HG02973 (cell line): Measurements from ENCODE around the gene AP1AR.
A peak's percentile ranks its signal among the peaks of the same experiment; 100 is the strongest.

Experiments
- ATAC-seq: cut with Tn5 transposase; IDR thresholded peaks from one replicate; pipeline ENCODE4 v1.9.1; 2021; ENCODE audit warnings: moderate library complexity; ENCODE audit not compliant: unreplicated experiment

AP1AR gene

DNA sequence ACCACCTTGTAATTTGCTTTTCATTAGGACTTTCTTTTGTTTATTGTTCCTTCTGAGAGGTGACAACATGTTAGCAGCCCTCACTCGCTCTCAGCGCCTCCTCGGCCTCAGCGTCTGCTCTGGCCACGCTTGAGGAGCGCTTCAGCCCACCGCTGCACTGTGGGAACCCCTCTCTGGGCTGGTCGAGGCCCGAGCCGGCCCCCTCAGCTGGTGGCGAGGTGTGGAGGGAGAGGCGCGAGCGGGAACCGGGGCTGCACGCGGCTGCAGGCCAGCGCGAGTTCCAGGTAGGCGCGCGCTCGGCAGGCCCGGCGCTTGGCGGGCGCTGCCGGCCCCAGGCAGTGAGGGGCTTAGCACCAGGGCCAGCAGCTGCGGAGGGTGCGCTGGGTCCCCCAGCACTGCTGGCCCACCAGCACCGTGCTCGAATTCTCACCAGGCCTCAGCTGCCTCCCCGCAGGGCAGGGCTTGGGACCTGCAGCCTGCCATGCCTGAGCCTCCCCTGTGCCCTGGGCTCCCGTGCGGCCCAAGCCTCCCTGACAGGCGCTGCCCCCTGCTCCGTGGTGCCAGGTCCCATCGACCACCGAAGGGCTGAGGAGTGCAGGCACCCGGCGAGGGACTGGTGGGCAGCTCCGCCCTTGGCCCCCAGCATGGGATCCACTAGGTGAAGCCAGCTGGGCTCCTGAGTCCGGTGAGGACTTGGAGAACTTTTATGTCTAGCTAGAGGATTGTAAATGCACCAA lies 9.2 kb upstream of the AP1AR start:
- no peak for ATAC-seq

DNA sequence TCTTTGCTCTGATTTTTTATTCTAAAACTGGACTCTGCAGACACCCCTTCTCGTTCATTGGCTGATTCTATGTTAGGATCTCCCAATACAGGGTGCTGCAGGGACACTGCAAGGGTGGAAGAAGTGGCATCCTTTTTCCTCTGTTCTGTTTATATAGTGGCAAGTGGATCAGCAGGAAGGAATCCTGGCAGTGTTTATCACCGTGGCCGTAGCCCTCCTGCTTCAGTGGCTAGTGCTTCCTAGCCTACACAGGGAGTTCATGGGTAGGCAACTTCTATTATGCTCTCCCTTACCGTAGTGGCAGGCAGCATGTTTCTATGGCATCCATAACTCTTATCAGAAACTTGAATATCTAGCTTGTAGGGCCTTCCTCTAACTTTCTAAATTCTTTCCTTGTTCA lies 6.4 kb upstream of the AP1AR start:
- ATAC-seq: no peak

DNA sequence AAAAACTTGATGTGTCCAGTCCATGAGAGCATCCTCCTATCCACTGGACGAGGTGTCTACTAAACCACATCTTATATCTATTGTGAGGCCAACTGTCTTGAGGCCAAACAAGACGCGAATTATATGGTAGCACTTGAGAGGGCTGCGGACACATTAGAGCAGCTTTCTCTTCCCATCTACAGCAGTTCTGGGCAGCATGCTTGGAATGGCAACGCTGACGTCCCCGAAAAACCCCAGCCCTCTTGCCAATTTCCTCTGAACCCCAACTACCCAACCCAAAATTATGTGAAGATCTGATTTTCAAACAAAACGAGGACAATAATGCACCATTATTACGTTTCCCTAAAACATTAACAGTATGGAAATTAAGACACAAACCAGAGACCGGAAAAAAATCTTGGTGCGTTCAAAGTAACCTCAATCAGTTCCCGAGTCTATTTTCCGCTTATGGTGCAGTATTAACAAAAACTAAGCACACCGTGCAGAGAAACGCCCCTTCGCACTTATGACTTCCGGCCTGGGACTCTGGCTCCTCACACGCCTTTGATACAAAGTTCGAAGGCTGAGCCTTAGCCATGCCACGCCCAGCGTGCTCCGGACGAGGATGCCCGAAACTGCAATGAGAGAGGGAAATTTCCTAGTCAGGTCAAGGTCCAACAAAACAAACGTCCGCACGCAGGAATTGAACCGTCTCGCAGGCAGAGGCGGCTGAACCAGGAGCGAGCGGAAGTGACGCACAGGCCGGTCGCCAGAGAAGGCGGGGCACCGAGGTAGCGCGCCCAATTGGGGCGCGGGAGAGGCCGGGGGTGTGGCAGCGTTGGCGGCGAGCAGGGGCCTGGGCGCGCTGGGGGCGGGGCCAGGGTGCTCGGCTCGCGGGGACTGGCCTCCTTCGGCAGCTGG lies 458 bp upstream of the AP1AR start:
- ATAC-seq: peak; percentile 78

DNA sequence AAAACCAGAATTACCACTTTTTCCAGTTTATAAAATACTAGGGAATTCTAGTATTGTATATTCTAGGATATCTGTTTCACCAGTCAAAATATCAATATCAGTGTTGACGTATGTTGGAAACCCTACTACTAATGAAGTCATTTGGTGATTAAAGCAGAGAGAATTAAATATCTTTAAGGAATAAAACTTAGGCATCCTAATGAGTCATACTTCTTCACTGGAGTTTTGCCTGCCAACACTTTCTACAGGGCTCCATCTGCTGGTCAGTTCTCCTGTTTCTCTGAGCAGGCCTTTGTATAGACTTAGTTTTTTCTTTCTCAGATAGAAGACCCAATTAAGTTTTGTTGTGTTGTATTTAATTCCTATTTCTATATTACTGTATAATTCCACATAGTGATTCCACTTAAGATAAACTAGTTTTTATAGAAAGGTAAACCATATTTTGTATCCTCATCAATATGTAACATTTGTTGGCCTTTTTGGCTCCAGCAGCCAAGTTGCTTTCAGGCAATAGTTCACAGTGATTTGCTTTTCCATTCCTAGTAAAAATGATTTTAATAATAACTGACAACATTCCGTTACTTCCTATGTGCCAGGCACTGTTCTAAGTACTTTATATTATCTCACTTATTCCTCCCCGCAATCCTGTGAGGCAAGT lies 3.5 kb downstream of the AP1AR start:
- no peak for ATAC-seq

GRCh38 chr4:112236040-112236439 lies 4.5 kb downstream of the AP1AR start:
- no peak for ATAC-seq

GRCh38 chr4:112238833-112239232 lies 7.2 kb downstream of the AP1AR start:
- no peak for ATAC-seq

DNA sequence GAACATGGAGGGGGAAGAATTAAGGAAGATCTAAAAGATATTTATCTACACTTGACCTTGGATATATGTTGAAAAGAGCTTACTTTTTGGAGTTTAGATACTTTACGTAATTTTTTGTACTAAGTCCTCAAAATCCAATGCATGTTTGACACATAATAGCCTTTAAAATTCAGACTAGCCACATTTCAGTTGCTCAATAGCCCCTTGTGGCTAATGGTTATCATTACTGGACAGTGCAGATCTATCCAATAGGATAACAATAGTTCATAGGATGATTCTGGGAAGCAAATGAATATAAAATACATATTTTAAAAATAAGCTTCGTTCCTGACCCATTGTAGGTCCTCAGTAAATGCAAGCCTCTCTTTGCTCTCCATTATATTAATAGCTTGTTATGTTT lies 13.8 kb downstream of the AP1AR start:
- no peak for ATAC-seq

DNA sequence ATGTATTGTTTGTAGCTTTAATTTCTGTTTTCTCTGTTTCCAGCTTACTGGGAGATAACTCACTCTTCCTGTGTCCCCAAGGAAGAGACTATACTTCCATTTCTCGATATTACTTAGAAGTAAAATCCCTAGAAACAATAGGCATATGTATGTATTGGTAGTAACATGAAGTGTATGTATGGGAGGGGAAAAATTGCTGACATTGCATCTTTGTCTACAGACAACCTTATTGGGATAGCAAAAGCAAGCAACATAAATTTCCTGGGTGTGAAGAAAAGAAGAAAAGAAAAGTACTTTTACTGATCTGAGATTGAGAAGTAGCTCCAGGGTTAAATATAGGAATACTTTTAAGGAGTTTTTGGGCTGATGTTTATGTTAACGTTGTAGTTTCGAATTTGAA lies 15.4 kb downstream of the AP1AR start:
- ATAC-seq: no peak

- no peak for ATAC-seq
Measured at GRCh38 chr4:112251019-112251643, 19.5 kb downstream of the AP1AR start.

- ATAC-seq: no peak
Measured at GRCh38 chr4:112252234-112252633, 20.6 kb downstream of the AP1AR start.

DNA sequence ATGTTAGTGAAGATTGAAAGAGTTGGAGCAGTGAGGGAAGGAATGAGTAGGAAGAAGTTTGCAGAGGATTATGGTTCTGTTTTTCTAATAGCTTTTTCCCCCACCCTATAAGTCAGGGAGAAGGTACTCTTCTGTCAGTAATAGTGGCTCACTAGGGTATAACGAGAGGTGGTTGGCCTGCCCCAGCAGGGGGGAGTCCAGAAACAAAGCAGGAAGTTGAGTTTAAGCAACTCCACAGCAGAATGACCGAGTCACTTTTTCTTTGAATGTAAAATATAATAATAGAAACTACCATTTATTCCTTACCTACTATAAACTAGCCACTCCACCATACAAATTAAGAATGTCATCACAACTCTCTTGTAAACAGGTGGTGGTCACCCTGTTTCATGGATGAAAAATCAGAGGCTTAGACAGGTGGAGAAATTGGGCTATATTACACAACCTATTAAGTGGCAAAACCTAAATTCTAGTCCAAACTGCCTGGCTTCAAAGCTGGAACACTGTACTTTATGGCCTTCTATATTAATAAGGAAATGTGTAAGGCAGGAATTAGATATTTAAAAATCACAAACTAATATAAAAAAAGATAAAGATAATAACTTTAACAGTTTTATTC lies 21.9 kb downstream of the AP1AR start:
- ATAC-seq: peak; percentile 77

GRCh38 chr4:112257098-112257497 lies 25.5 kb downstream of the AP1AR start:
- ATAC-seq: no peak

- no peak for ATAC-seq
Measured at GRCh38 chr4:112266823-112267222, 35.2 kb downstream of the AP1AR start.

GRCh38 chr4:112270051-112270450 lies 38.5 kb downstream of the AP1AR start:
- no peak for ATAC-seq

DNA sequence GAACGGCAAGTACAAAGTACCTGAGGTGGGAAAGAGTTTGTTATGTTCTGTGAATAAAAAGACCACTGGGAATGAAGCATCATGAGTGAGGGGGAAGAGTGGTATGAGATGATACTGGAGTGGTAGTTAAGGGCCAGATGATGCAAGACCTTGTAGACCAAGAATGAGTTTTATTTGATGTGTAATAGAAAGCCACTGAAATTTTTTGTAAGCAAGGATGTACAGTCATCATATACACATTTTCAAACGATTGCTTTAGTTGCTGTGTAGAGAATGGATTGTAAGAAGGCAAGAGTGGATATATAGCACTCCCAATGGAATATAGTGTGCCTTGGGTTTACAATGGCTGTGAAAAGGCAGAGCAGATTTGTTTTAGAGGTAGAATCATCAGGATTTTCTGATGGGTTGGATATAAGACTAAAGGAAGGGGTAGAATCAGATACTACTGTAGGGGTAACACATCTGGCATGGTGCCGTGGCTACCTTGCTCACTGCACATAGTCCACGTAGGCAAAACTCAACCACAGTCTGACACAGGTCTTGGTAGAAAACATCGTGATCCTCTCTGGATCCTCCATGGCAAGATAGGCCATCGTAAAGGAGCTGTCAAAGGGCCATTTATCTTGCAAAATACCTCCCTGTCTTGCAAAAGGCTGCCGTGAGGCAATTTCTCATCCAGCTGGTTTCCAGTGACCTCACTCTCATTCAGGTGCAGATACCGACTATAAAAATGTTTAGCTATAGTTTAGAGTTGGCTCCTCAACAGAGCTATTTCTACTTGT lies 39.2 kb downstream of the AP1AR start:
- ATAC-seq: no peak

DNA sequence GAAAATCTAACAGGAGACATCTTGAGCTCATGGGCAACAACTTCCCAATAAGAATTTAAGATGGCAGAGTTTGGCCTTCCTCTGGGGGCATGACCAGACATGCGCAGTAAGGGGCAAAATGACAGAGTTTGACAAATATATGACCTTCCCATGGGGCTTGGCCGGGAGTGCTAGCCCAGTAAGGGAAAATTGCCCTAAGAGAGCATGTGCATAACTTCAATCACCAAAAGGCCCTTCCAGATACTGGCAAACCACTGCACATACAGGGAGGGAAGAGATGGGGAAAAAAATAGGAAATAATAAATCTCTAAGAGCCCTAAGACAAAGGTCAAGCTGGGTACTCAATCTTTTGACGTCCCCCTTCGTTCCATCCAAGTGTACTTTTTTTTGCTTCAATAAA lies 40.7 kb downstream of the AP1AR start:
- no peak for ATAC-seq

- no peak for ATAC-seq
Measured at GRCh38 chr4:112274959-112275358, 43.4 kb downstream of the AP1AR start.

- no peak for ATAC-seq
Measured at GRCh38 chr4:112276113-112276512, 44.5 kb downstream of the AP1AR start.

DNA sequence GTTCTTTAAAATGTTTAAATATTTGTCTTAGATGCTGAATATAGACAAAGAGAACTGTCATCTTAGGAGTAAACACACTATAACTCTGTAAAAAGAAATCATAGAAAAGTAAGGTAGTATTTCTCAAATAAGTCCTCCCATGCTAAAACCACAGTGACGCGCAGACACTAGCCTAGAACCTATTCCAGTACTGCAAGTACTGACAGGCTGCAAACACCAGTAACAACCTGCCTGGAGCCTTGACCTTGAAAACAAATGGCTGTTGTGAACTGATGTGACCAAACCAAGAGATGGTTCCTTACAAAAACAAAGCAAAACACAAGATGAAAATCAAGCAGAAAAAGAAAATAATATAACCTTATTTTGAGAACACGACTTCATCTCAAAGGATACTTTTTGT lies 45.6 kb downstream of the AP1AR start:
- ATAC-seq: no peak
